ENCODE measurements around the gene ARL3.

- TF ChIP-seq SUZ12 (IDR thresholded peaks at IDR 0.05; ENCODE audit: extremely low read depth, insufficient read depth, insufficient read length): no peak
- no peak for TF ChIP-seq YY1 (IDR thresholded peaks at IDR 0.05; ENCODE audit: insufficient read depth, insufficient read length)
- no peak for TF ChIP-seq ZNF274 (IDR thresholded peaks at IDR 0.05; ENCODE audit: low read depth, low read length)
Measured at GRCh38 chr10:102713539-102713813, 721 bp downstream of the ARL3 start.

Data from NT2/D1 (cell line).